SK-N-MC (cell line): ENCODE measurements around the gene SLC7A1.

Experiments used
- DNase-seq: peaks from one replicate; pipeline ENCODE4 v3.0.0-alpha.2; 2011; ENCODE audit warnings: low read depth, low spot score
- H3K27ac ChIP-seq: fragments of 200-600 bp; sonication (generic); 2 replicates; pipeline ENCODE4 v1.5.1; 2016; ENCODE audit warnings: mixed run types
- H3K36me3 ChIP-seq: fragments of 200-600 bp; sonication (generic); 2 replicates; pipeline ENCODE4 v1.6.1; 2017; ENCODE audit warnings: antibody characterized with exemption, low read length, mixed read lengths; ENCODE audit not compliant: insufficient read depth
- H3K4me3 ChIP-seq: fragments of 200-600 bp; sonication (generic); 2 replicates; pipeline ENCODE4 v1.5.1; 2016
- H3K9ac ChIP-seq: fragments of 200-600 bp; sonication (generic); 2 replicates; pipeline ENCODE4 v1.8.0; 2017; ENCODE audit warnings: mixed run types, mixed read lengths; ENCODE audit not compliant: insufficient read length
- H3K9me3 ChIP-seq: fragments of 200-600 bp; sonication (generic); 2 replicates; pipeline ENCODE4 v1.6.1; 2017; ENCODE audit warnings: low read depth, mild to moderate bottlenecking, antibody characterized with exemption, low read length, moderate library complexity, mixed read lengths
- EZH2 ChIP-seq: fragments of 200-600 bp; sonication (generic); IDR thresholded peaks from one replicate; pipeline ENCODE4 v1.6.1; 2017; ENCODE audit warnings: antibody characterized with exemption
- FOXP2 ChIP-seq: optimal IDR thresholded peaks from 2 replicates; pipeline ENCODE3; 2011; ENCODE audit warnings: mild to moderate bottlenecking, moderate library complexity; ENCODE audit not compliant: insufficient read depth; ENCODE audit errors: extremely low read length, control extremely low read depth
- POLR2AphosphoS5 ChIP-seq: IDR thresholded peaks from 2 replicates; pipeline ENCODE4 v1.6.1; 2012; ENCODE audit warnings: mild to moderate bottlenecking, low read depth, low read length, borderline replicate concordance

Gene SLC7A1

GRCh38 chr13:29578300-29579085 is 17.0 kb downstream of the SLC7A1 start:
- H3K27ac ChIP-seq, result no peak overlapping the region
- DNase-seq, result no peak
- peaks cover 8% of the 10 kb centered on the region; the same call in 1 of the 2 replicates for H3K36me3 ChIP-seq
- no peak overlapping the region for H3K4me3 ChIP-seq
- no peak overlapping the region for H3K9ac ChIP-seq
- TF ChIP-seq FOXP2 (no peak), EZH2 (no peak), POLR2AphosphoS5 (no peak)
- no peaks in the 10 kb centered on the region for H3K9me3 ChIP-seq

DNA sequence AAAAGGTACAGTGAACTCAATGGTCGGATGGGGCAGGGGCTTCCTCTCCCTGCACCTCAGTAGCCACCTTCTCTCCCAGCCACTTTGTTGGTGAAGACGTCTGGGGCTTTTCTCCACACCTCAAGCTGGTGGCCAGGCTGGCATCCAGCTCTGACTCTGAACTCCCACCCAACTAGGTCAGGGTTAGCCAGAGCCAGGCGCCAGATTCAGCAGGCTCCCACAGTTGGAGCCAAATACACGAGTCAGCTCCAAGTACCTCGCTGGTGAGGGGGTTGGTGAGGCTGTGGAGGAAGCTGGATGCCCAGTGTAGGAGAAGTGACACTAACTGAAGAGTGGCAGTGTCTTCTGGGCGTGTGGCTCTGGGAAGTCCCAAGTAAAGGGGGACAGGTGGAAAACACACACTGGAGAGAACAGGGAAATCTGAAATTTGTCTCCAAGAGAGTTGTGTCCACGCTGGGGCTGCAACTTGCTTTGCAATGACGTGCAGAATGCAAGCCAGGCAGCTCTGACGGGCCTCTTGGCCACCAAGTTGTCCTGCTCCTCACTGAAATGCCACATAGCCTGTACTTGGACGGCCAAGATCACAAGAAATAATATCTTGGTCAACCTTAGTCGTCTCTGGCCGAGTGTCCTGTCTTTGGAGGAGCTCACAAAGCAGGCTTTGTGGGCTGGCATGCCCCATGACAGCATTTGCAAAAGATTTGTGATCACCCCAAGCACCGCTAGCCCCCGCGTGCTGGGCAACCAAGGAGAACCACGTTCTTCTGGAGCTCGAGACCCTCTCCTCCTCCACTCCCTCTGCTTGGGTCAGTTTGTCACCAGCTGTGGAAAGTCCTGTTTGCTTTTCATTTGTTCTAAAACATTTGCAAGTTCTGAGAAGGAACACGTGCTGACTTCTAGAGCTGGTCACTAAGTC is 18.1 kb downstream of the SLC7A1 start:
- Histone ChIP-seq H3K27ac (no peak overlapping the region), H3K9ac (no peak overlapping the region), H3K4me3 (no peak overlapping the region), H3K9me3 (no peaks in the 10 kb centered on the region), H3K36me3 (peaks cover 8% of the 10 kb centered on the region; the same call in 1 of the 2 replicates)
- no peak for DNase-seq
- no peak for TF ChIP-seq EZH2
- TF ChIP-seq FOXP2, result no peak
- no peak for TF ChIP-seq POLR2AphosphoS5

- Histone ChIP-seq H3K9me3 (no peaks in the 10 kb centered on the region), H3K27ac (no peak overlapping the region), H3K9ac (no peak overlapping the region), H3K4me3 (no peak overlapping the region), H3K36me3 (peaks cover 8% of the 10 kb centered on the region; the same call in 1 of the 2 replicates)
- DNase-seq, result no peak
- TF ChIP-seq POLR2AphosphoS5, result no peak
- no peak for TF ChIP-seq FOXP2
- TF ChIP-seq EZH2, result no peak
Observed at GRCh38 chr13:29576581-29576980, 18.9 kb downstream of the SLC7A1 start.

GRCh38 chr13:29575098-29575497 is 20.4 kb downstream of the SLC7A1 start:
- TF ChIP-seq EZH2 (no peak), POLR2AphosphoS5 (no peak), FOXP2 (no peak)
- DNase-seq, result no peak
- Histone ChIP-seq H3K9me3 (no peaks in the 10 kb centered on the region), H3K4me3 (no peak overlapping the region), H3K27ac (no peak overlapping the region), H3K9ac (no peak overlapping the region), H3K36me3 (peaks cover 9% of the 10 kb centered on the region; the same call in 1 of the 2 replicates)

DNA sequence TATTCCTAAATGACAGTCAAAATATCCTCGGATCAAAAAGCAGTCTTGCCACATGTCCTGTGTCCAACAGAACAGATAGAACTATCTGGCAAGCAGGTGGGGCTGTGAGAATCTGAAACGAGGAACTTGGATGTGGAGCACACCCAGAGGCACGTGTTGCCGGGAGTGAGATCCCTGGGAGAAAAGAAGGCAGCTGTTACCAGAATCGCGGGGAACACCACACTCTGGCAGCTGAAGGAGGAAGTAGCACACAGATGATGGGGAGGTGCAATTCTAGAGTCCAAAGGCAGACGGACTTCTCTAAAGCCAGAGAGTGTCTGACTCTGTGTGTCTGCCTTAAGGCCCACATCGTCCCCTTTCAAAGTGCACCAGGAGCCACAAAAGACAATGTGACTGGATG is 22.3 kb downstream of the SLC7A1 start:
- Histone ChIP-seq H3K27ac (no peak overlapping the region), H3K36me3 (peaks cover 10% of the 10 kb centered on the region; the same call in 1 of the 2 replicates), H3K9ac (no peak overlapping the region), H3K9me3 (no peaks in the 10 kb centered on the region), H3K4me3 (no peak overlapping the region)
- TF ChIP-seq EZH2, result no peak
- no peak for TF ChIP-seq POLR2AphosphoS5
- no peak for TF ChIP-seq FOXP2
- no peak for DNase-seq

GRCh38 chr13:29572575-29572974 is 22.9 kb downstream of the SLC7A1 start:
- DNase-seq, result no peak
- Histone ChIP-seq H3K9me3 (no peaks in the 10 kb centered on the region), H3K9ac (no peak overlapping the region), H3K36me3 (peaks cover 10% of the 10 kb centered on the region; the same call in 1 of the 2 replicates), H3K27ac (no peak overlapping the region), H3K4me3 (no peak overlapping the region)
- TF ChIP-seq FOXP2 (no peak), POLR2AphosphoS5 (no peak), EZH2 (no peak)

DNA sequence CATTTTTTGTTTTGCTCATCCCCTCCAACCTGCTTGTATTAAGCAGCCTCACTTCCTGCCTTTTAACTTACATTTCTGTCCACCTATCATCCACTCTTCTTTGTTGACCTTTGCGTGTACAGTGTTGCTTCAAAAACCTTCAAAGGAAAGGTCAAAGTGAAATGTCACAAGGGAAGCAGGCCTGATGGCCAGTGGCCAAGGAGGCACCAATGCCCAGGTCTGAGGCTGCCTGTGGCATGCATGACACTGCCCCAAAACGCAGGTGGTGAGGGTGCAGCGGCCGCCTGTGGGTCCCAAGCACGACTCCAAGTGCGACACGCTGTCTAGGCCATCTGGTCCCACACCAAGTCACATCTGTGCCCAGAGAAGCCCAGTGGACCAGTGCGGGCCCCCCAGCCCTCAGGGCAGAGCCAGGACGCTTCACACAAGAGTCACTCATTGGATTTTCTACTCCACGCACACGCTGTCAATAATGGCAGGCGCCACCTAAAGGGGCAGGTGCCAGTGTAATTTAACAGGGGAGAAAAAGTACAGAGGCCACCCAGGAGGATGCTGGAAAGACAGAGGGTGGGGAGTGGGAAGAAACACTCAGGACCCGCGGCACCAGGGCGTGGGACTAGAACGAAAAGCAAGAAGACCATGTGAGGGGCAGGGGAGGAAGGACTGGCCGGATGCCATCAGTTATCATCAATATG is 23.5 kb downstream of the SLC7A1 start:
- no peak overlapping the region for H3K9ac ChIP-seq
- DNase-seq, result no peak
- no peak overlapping the region for H3K4me3 ChIP-seq
- H3K36me3 ChIP-seq, result peaks cover 10% of the 10 kb centered on the region; the same call in 1 of the 2 replicates
- H3K27ac ChIP-seq, result no peak overlapping the region
- TF ChIP-seq EZH2, result no peak
- no peak for TF ChIP-seq FOXP2
- TF ChIP-seq POLR2AphosphoS5, result no peak
- no peaks in the 10 kb centered on the region for H3K9me3 ChIP-seq
